K562 (cell line): ENCODE measurements around the gene NFAM1. TPM values are rescaled to one million over a fixed set of nuclear protein-coding genes. Genes with fewer than 3 reads are reported as not detected.

ENCODE experiments used
- ATAC-seq: fragments of 200-7000 bp; cut with Tn5 transposase; 3 replicates; pipeline ENCODE4 v1.9.1; 2020; ENCODE audit warnings: moderate library complexity
- BruUV-seq: library from RNA; stranded (reverse); fragments of 400-500 nt; replicated peaks from 2 replicates; lab custom pipeline; 2021; lab: Mats Ljungman, UMichigan
- CTCF ChIA-PET: fragments of 300-600 bp; formaldehyde crosslinking; extraction: SDS; loops from one replicate; lab custom pipeline; 2021; ENCODE audit warnings: low intra/inter-chr PET ratio; lab: Yijun Ruan, JAX
- POLR2A ChIA-PET: fragments of 300-600, 350-650 bp; sonication (Branson Sonifier 250); formaldehyde crosslinking; extraction: SDS; loops from one replicate; lab custom pipeline; 2021; ENCODE audit warnings: antibody characterized with exemption, inconsistent platforms; lab: Yijun Ruan, JAX
- DNase-seq, 4 experiments: peaks; one replicate each; pipeline versions ENCODE4 v3.0.0 to v3.0.0-alpha.2; 2011 to 2018; ENCODE audit warnings: low spot score in 3 of 4, mixed read lengths in 3 of 4; ENCODE audit errors: extremely low read depth in 1 of 4
- FAIRE-seq: peaks from 2 replicates; lab custom pipeline; 2011; peaks lifted over from hg19 to GRCh38; lab: Jason Lieb, UNC
- H2AFZ ChIP-seq: 2 replicates; pipeline ENCODE4 v1.6.0; 2011; ENCODE audit warnings: low read depth, low read length, control low read depth, inconsistent platforms
- H3K27ac ChIP-seq: fragments of 200-600 bp; 3 replicates; pipeline ENCODE4 v1.8.0; 2011; ENCODE audit warnings: low read depth, mild to moderate bottlenecking, control low read depth, inconsistent platforms, low read length, moderate library complexity, mixed read lengths; ENCODE audit errors: extremely low read depth
- H3K27me3 ChIP-seq, 2 experiments: fragments of 300-600 bp in 1 of 2; 2 replicates in 1 of 2; 3 replicates in 1 of 2; pipeline versions ENCODE4 v1.6.0 to v1.8.0; 2011; ENCODE audit warnings: inconsistent platforms in 2 of 2, low read length in 2 of 2, mild to moderate bottlenecking in 1 of 2, mixed read lengths in 1 of 2, moderate library complexity in 1 of 2; ENCODE audit not compliant: control insufficient read depth in 2 of 2, insufficient read depth in 2 of 2
- H3K36me3 ChIP-seq: fragments of 300-600 bp; 3 replicates; pipeline ENCODE4 v1.8.0; 2011; ENCODE audit warnings: mild to moderate bottlenecking, low read length, inconsistent platforms; ENCODE audit not compliant: control insufficient read depth, insufficient read depth
- H3K4me1 ChIP-seq, 2 experiments: fragments of 200-600 bp in 1 of 2; replicated peaks in 1 of 2; 2 replicates in 1 of 2; 3 replicates in 1 of 2; pipeline versions ENCODE4 v1.5.1 to v1.8.0; 2011; ENCODE audit warnings: inconsistent platforms in 2 of 2, low read length in 2 of 2, mild to moderate bottlenecking in 1 of 2, mixed read lengths in 1 of 2, moderate library complexity in 1 of 2; ENCODE audit not compliant: control insufficient read depth in 2 of 2, insufficient read depth in 2 of 2
- H3K4me2 ChIP-seq: 2 replicates; pipeline ENCODE4 v1.6.1; 2011; ENCODE audit warnings: low read length, control low read depth, inconsistent platforms, mixed read lengths; ENCODE audit not compliant: insufficient read depth
- H3K4me3 ChIP-seq: fragments of 200-600 bp; sonication (generic), shearing (Covaris generic); 2 replicates; pipeline ENCODE4 v1.5.1; 2016; ENCODE audit warnings: control low read depth, inconsistent platforms
- H3K79me2 ChIP-seq: fragments of 200-600 bp; 3 replicates; pipeline ENCODE4 v1.8.0; 2011; ENCODE audit warnings: low read length, inconsistent platforms; ENCODE audit not compliant: control insufficient read depth, insufficient read depth
- H3K9ac ChIP-seq, 2 experiments: 2 replicates each; pipeline versions ENCODE4 v1.6.0 to v1.6.1; 2011; ENCODE audit warnings: low read depth in 2 of 2, low read length in 2 of 2, control low read depth in 1 of 2, inconsistent platforms in 1 of 2, mild to moderate bottlenecking in 1 of 2, mixed read lengths in 1 of 2; ENCODE audit not compliant: insufficient read depth in 1 of 2
- H3K9me1 ChIP-seq: one replicate; pipeline ENCODE4 v1.6.0; 2011; ENCODE audit warnings: inconsistent platforms, mild to moderate bottlenecking, low read length, moderate library complexity; ENCODE audit not compliant: control insufficient read depth, insufficient read depth
- H3K9me3 ChIP-seq: replicated peaks from 2 replicates; pipeline ENCODE4 v1.5.1; 2011; ENCODE audit warnings: low read depth, low read length, inconsistent platforms; ENCODE audit not compliant: control insufficient read depth, insufficient read depth
- H4K20me1 ChIP-seq: replicated peaks from 2 replicates; pipeline ENCODE4 v1.6.1; 2011; ENCODE audit warnings: low read length, inconsistent platforms, mixed read lengths; ENCODE audit not compliant: control insufficient read depth, insufficient read depth
- ARID2 ChIP-seq: fragments of 450-650 bp; IDR thresholded peaks from 2 replicates; pipeline ENCODE4 v1.6.1; 2017; ENCODE audit warnings: antibody characterized with exemption, mild to moderate bottlenecking
- CBFA2T3 ChIP-seq: fragments of 450-650 bp; IDR thresholded peaks from 2 replicates; pipeline ENCODE4 v1.6.1; 2017
- EP400 ChIP-seq: fragments of 450-650 bp; IDR thresholded peaks from 2 replicates; pipeline ENCODE4 v1.6.1; 2017; ENCODE audit warnings: antibody characterized with exemption, mild to moderate bottlenecking, moderate library complexity
- ETV1 ChIP-seq: fragments of 450-650 bp; conservative IDR thresholded peaks from 2 replicates; pipeline ENCODE4 v1.6.1; 2016; ENCODE audit warnings: missing genetic modification characterization, control low read depth, low read depth, missing compliant biosample characterization
- HDAC2 ChIP-seq: fragments of 450-650 bp; IDR thresholded peaks from 2 replicates; pipeline ENCODE4 v1.6.1; 2016; ENCODE audit warnings: mild to moderate bottlenecking
- IFI16 ChIP-seq: fragments of 250-450 bp; sonication (Bioruptor Pico); IDR thresholded peaks from 2 replicates; pipeline ENCODE4 v2.1.2; 2022; ENCODE audit warnings: mild to moderate bottlenecking, inconsistent platforms
- KHSRP ChIP-seq: fragments of 450-650 bp; IDR thresholded peaks from 2 replicates; pipeline ENCODE4 v1.6.1; 2017
- L3MBTL2 ChIP-seq: fragments of 450-650 bp; IDR thresholded peaks from 2 replicates; pipeline ENCODE4 v1.6.1; 2016; ENCODE audit warnings: mild to moderate bottlenecking, moderate library complexity
- NONO ChIP-seq, 2 experiments: fragments of 200-400 bp in 1 of 2; fragments of 450-650 bp in 1 of 2; formaldehyde crosslinking in 1 of 2; IDR thresholded peaks; 2 replicates each; pipeline ENCODE4 v1.6.1; 2017; ENCODE audit warnings: low read depth in 2 of 2, mild to moderate bottlenecking in 2 of 2, moderate library complexity in 2 of 2, low read length in 1 of 2
- ZEB2 ChIP-seq: fragments of 450-650 bp; IDR thresholded peaks from 2 replicates; pipeline ENCODE4 v1.6.1; 2016
- ZNF253 ChIP-seq: fragments of 250-450 bp; sonication (Bioruptor Pico); conservative IDR thresholded peaks from 2 replicates; pipeline ENCODE4 v1.6.1; 2021; ENCODE audit warnings: mild to moderate bottlenecking
- ZNF644 ChIP-seq: fragments of 200-800 bp; sonication (Bioruptor generic); IDR thresholded peaks from 2 replicates; pipeline ENCODE4 v1.6.1; 2016; ENCODE audit warnings: low read depth, missing genetic modification characterization, missing compliant biosample characterization
- WGBS: fragments of 100-300 bp; shearing (Covaris generic); methylation state at CpG from one replicate; pipeline ENCODE4 v1.1.6; 2016; ENCODE audit warnings: low coverage, mixed read lengths; ENCODE audit not compliant: insufficient coverage; ENCODE audit errors: missing lambda C conversion rate; 5-methylcytosine and 5-hydroxymethylcytosine counted together
- in situ Hi-C: fragments of 300-500 bp; cut with MboI; formaldehyde crosslinking; loops from 4 replicates; pipeline ENCODE4 v1.15.0; 2018; ENCODE audit warnings: inconsistent platforms, mixed read lengths
- intact Hi-C: fragments of 100-400 bp; cut with micrococcal nuclease; formaldehyde crosslinking; loops from 2 replicates; pipeline ENCODE4 v1.14.2; 2022
- polyA plus RNA-seq, 8 experiments: library from polyadenylated mRNA; depleted of rRNA in 4 of 8; stranded (reverse) in 5 of 8; unstranded in 3 of 8; fragments of >200 nt; fragmentation: Nextera tagmentation in 2 of 8; fragmentation: Illumina TruSeq in 1 of 8; extraction: Ambion mirVana in 2 of 8; extraction: Trizol in 1 of 8; gene quantifications; 2 replicates each; pipeline versions ENCODE4 v1.2.1 to v1.2.3, GENCODE V29; 2011 to 2014; ENCODE audit warnings: inconsistent platforms in 1 of 8, missing spikeins in 1 of 8
- total RNA-seq, 7 experiments: library from RNA; depleted of rRNA in 6 of 7; stranded (reverse); fragments of >200 nt in 6 of 7; fragmentation: Illumina TruSeq in 2 of 7; extraction: Trizol in 2 of 7; gene quantifications; 2 replicates each; pipeline versions ENCODE4 v1.2.1 to v1.2.3, GENCODE V29; 2011 to 2021; ENCODE audit warnings: low replicate concordance in 1 of 7
- TF ChIP-seq, protein P1 (sequence below): fragments of 450-650 bp; IDR thresholded peaks from 2 replicates; pipeline ENCODE4 v1.6.1; 2017; ENCODE audit warnings: antibody characterized with exemption, mild to moderate bottlenecking
- TF ChIP-seq, protein P2 (sequence below): fragments of 450-650 bp; IDR thresholded peaks from 2 replicates; pipeline ENCODE4 v1.6.1; 2016
- TF ChIP-seq, protein P3 (sequence below): fragments of 200-800 bp; sonication (Bioruptor generic); IDR thresholded peaks from 2 replicates; pipeline ENCODE4 v1.6.1; 2017; ENCODE audit warnings: missing genetic modification characterization, missing compliant biosample characterization

NFAM1 gene
- total and polyA plus RNA-seq, 9 of the 15 experiments (the other 6 are each of a cell fraction or from before 2014, with no cell fraction given) = 0.01 to 0.18 (median 0.03) TPM; not detected in 5

DNA sequence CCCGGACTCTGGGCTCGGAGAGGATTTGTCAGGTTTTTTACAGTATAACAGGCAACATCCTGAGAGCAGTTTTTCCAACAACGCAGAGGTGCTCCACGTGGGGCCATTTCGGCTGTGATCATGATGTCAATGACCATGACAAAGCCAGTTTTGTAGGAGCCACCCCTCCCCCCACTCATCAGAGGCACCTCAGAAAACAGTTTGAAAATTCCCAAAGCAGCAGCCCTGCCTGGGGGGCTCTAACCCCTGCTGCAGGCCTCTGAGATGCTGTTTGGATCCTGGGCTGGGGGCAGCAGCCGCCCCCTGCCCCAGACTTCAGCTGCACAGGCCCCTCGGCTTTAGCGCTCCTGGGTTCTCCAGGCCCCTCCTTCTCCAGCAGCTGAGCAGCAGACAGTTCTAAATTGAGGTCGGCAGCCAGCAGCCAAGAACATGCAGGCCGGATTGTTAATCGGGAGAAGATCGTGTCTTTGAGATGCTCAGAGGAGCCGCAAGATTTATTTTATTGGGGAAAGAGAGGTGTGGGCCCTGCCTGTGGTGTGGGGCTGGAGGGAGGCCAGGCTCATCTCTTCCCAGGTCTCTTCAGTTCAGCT lies 19.4 kb downstream of the NFAM1 start:
- no peak overlapping the region for H3K4me3 ChIP-seq
- H3K9me1 ChIP-seq = no peaks in the 10 kb centered on the region
- H3K9me3 ChIP-seq = no peaks in the 10 kb centered on the region
- H4K20me1 ChIP-seq = no peaks in the 10 kb centered on the region
- H3K27me3 ChIP-seq = no peaks in the 10 kb centered on the region
- POLR2A ChIA-PET = interaction anchor here (0.5 to 1.0 kb wide), 3 partner anchors 30 to 56 kb away, joined by 3 read pairs; no protein-coding TSS in a partner anchor
- H3K79me2 ChIP-seq = no peaks in the 10 kb centered on the region
- peak; percentile 79 for ATAC-seq
- no TSS peak for BruUV-seq
- peak; percentile 48 to 72 (median 54) for DNase-seq
- CTCF ChIA-PET = no interaction called here
- peak overlapping the region; percentile 95 for H2AFZ ChIP-seq
- FAIRE-seq = peak; percentile 88
- H3K27ac ChIP-seq = peak overlapping the region; percentile 68
- in situ Hi-C loops = no loop called here
- intact Hi-C loops = no loop called here
- H3K4me1 ChIP-seq = peaks cover 29 to 44% of the 10 kb centered on the region in 2 experiments; a peak in 4 of 5 replicates
- 30% methylated on average over 10 of the region's 13 CpGs for WGBS
- peak overlapping the region; percentile 53 to 83 for H3K9ac ChIP-seq
- H3K4me2 ChIP-seq = no peak overlapping the region; the same call in 1 of the 2 replicates
- H3K36me3 ChIP-seq = no peaks in the 10 kb centered on the region
- no peak for TF ChIP-seq ZNF253
- TF ChIP-seq, protein P1, sequence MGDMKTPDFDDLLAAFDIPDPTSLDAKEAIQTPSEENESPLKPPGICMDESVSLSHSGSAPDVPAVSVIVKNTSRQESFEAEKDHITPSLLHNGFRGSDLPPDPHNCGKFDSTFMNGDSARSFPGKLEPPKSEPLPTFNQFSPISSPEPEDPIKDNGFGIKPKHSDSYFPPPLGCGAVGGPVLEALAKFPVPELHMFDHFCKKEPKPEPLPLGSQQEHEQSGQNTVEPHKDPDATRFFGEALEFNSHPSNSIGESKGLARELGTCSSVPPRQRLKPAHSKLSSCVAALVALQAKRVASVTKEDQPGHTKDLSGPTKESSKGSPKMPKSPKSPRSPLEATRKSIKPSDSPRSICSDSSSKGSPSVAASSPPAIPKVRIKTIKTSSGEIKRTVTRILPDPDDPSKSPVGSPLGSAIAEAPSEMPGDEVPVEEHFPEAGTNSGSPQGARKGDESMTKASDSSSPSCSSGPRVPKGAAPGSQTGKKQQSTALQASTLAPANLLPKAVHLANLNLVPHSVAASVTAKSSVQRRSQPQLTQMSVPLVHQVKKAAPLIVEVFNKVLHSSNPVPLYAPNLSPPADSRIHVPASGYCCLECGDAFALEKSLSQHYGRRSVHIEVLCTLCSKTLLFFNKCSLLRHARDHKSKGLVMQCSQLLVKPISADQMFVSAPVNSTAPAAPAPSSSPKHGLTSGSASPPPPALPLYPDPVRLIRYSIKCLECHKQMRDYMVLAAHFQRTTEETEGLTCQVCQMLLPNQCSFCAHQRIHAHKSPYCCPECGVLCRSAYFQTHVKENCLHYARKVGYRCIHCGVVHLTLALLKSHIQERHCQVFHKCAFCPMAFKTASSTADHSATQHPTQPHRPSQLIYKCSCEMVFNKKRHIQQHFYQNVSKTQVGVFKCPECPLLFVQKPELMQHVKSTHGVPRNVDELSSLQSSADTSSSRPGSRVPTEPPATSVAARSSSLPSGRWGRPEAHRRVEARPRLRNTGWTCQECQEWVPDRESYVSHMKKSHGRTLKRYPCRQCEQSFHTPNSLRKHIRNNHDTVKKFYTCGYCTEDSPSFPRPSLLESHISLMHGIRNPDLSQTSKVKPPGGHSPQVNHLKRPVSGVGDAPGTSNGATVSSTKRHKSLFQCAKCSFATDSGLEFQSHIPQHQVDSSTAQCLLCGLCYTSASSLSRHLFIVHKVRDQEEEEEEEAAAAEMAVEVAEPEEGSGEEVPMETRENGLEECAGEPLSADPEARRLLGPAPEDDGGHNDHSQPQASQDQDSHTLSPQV = peak; percentile 96
- TF ChIP-seq ZNF644 (tag) = peak; percentile 57; the same call in 1 of the 2 replicates
- TF ChIP-seq L3MBTL2 = peak; percentile 90
- TF ChIP-seq KHSRP = no peak
- TF ChIP-seq ARID2 = no peak
- TF ChIP-seq ETV1 (tag) = 0 out of 2 replicates have a peak, but pooled peaks have one; percentile 11
- TF ChIP-seq, protein P2, sequence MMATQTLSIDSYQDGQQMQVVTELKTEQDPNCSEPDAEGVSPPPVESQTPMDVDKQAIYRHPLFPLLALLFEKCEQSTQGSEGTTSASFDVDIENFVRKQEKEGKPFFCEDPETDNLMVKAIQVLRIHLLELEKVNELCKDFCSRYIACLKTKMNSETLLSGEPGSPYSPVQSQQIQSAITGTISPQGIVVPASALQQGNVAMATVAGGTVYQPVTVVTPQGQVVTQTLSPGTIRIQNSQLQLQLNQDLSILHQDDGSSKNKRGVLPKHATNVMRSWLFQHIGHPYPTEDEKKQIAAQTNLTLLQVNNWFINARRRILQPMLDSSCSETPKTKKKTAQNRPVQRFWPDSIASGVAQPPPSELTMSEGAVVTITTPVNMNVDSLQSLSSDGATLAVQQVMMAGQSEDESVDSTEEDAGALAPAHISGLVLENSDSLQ = no peak
- TF ChIP-seq ZEB2 = no peak
- no peak for TF ChIP-seq IFI16 (CRISPR knock-in tag)
- TF ChIP-seq, protein P3, sequence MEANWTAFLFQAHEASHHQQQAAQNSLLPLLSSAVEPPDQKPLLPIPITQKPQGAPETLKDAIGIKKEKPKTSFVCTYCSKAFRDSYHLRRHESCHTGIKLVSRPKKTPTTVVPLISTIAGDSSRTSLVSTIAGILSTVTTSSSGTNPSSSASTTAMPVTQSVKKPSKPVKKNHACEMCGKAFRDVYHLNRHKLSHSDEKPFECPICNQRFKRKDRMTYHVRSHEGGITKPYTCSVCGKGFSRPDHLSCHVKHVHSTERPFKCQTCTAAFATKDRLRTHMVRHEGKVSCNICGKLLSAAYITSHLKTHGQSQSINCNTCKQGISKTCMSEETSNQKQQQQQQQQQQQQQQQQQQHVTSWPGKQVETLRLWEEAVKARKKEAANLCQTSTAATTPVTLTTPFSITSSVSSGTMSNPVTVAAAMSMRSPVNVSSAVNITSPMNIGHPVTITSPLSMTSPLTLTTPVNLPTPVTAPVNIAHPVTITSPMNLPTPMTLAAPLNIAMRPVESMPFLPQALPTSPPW (CRISPR knock-in tag) = peak; percentile 47
- peak; percentile 68 for TF ChIP-seq EP400
- TF ChIP-seq HDAC2 = no peak
- no peak for TF ChIP-seq CBFA2T3
- no peak for TF ChIP-seq NONO (IDR thresholded peaks at IDR 0.05; ENCODE audit: low read depth in 2 of 2, low read length in 1 of 2)
